Keratinocyte (primary cell): ENCODE measurements around the gene DLGAP1.

Experiments used
- CTCF ChIP-seq, 3 experiments: IDR thresholded peaks in 1 of 3; conservative IDR thresholded peaks in 1 of 3; optimal IDR thresholded peaks in 1 of 3; 2 replicates in 2 of 3; 3 replicates in 1 of 3; pipeline versions ENCODE3 to v1.5.1; 2011; ENCODE audit warnings: low read length in 3 of 3, mild to moderate bottlenecking in 3 of 3, moderate library complexity in 2 of 3, control low read depth in 1 of 3, inconsistent platforms in 1 of 3; ENCODE audit not compliant: insufficient read depth in 2 of 3; ENCODE audit errors: extremely low read depth in 1 of 3
- EZH2 ChIP-seq: IDR thresholded peaks from one replicate; pipeline ENCODE4 v1.6.1; 2012; ENCODE audit warnings: inconsistent platforms, mild to moderate bottlenecking, low read length, moderate library complexity

- no peak for TF ChIP-seq CTCF (optimal IDR thresholded peaks at IDR 0.05 in 1 of 3, IDR thresholded peaks at IDR 0.05 in 1 of 3, conservative IDR thresholded peaks at IDR 0.05 in 1 of 3; ENCODE audit: extremely low read depth in 1 of 3, insufficient read depth in 2 of 3, low read length in 3 of 3)
- no peak for TF ChIP-seq EZH2
These were observed 42.8 kb downstream of the DLGAP1 start for GRCh38 chr18:4412286-4412685.
